Measurements from ENCODE around the gene MEI4. TPM values are rescaled to one million over a fixed set of nuclear protein-coding genes. Genes with fewer than 3 reads are reported as not detected.

Gene MEI4
- total RNA-seq, 1 experiment from 2014 or later: not detected

- Histone ChIP-seq H3K79me2 (ENCODE audit: insufficient read depth, low read length) (no peaks in the 10 kb centered on the region), H3K27ac (ENCODE audit: low read depth, low read length) (no peak overlapping the region), H3K4me1 (ENCODE audit: control insufficient read depth in 1 of 2, insufficient read depth in 2 of 2, low read length in 2 of 2) (no peaks in the 10 kb centered on the region), H3K4me2 (ENCODE audit: low read length) (no peak overlapping the region), H3K4me3 (replicated peaks in 1 of 2; ENCODE audit: low read depth in 1 of 2, low read length in 2 of 2) (no peak overlapping the region), H3K9ac (ENCODE audit: low read length) (no peak overlapping the region), H3K27me3 (ENCODE audit: insufficient read depth, low read length) (no peaks in the 10 kb centered on the region), H3K9me2 (ENCODE audit: insufficient read depth) (no peaks in the 10 kb centered on the region), H3K9me3 (ENCODE audit: control insufficient read depth in 1 of 2, insufficient read depth in 1 of 2, low read depth in 1 of 2, low read length in 2 of 2) (no peaks in the 10 kb centered on the region), H4K20me1 (ENCODE audit: insufficient read depth) (no peaks in the 10 kb centered on the region), H3K36me3 (ENCODE audit: control insufficient read depth in 1 of 2, insufficient read depth in 2 of 2, low read length in 2 of 2) (no peaks in the 10 kb centered on the region), H2AFZ (ENCODE audit: low read depth, low read length, poor library complexity, severe bottlenecking) (no peak overlapping the region)
- ChIA-PET POLR2A (no interaction called here), RAD21 (ENCODE audit: low non-redundant PET in 1 of 2, low total read pairs in 2 of 2, uncharacterized antibody in 2 of 2, unreplicated experiment in 2 of 2) (no interaction called here), CTCF (no interaction called here)
- intact Hi-C loops (cut with micrococcal nuclease): no loop called here
- no TSS peak for BruUV-seq (replicated peaks)
- peak; percentile 38; the same call in 1 of the 2 replicates for ATAC-seq
- DNase-seq (ENCODE audit: low read depth, low spot score): no peak
- no peak for TF ChIP-seq CBX3 (IDR thresholded peaks at IDR 0.05; ENCODE audit: low read depth)
- no peak for TF ChIP-seq CEBPB (IDR thresholded peaks at IDR 0.05; ENCODE audit: low read depth)
- TF ChIP-seq JUND (IDR thresholded peaks at IDR 0.05): no peak
- no peak for TF ChIP-seq EGR1 (IDR thresholded peaks at IDR 0.05; ENCODE audit: low read depth)
- TF ChIP-seq EZH2 (IDR thresholded peaks at IDR 0.05): no peak
- TF ChIP-seq ATF3 (IDR thresholded peaks at IDR 0.05): no peak
- no peak for TF ChIP-seq POLR2AphosphoS5 (IDR thresholded peaks at IDR 0.05; ENCODE audit: low read depth, low read length)
- TF ChIP-seq CTCF (IDR thresholded peaks at IDR 0.05 in 2 of 3, conservative IDR thresholded peaks at IDR 0.05 in 1 of 3; ENCODE audit: borderline replicate concordance in 1 of 3, insufficient read depth in 1 of 3, low read depth in 2 of 3, low read length in 2 of 3): no peak
- TF ChIP-seq EZH2phosphoT487 (IDR thresholded peaks at IDR 0.05; ENCODE audit: borderline replicate concordance): no peak
- TF ChIP-seq SIN3A (IDR thresholded peaks at IDR 0.05; ENCODE audit: low read depth): no peak
- no peak for TF ChIP-seq ZNF274 (IDR thresholded peaks at IDR 0.05; ENCODE audit: low read depth, low read length)
- TF ChIP-seq SP1 (IDR thresholded peaks at IDR 0.05; ENCODE audit: low read depth): no peak
- TF ChIP-seq FOSL1 (IDR thresholded peaks at IDR 0.05; ENCODE audit: low read depth): no peak
- no peak for TF ChIP-seq YY1 (IDR thresholded peaks at IDR 0.05; ENCODE audit: extremely low read depth, insufficient replicate concordance, low read depth, low read length)
- TF ChIP-seq POLR2A (IDR thresholded peaks at IDR 0.05; ENCODE audit: borderline replicate concordance, extremely low read depth, insufficient read depth, insufficient read length): no peak
These were observed 2.7 kb upstream of the MEI4 start for GRCh38 chr6:77650098-77650663.

All from HCT116 (cell line).